Activated naive CD4-positive, alpha-beta T cell treated with Interleukin-2 at 50 U/mL for 16 hours (primary cell): ENCODE measurements around the gene REV3L.
"Not testable (repeated sequence)": the region's sequence is repeated elsewhere in the genome, so short reads cannot be mapped to it uniquely, and the experiment has no call there.

ENCODE experiments used
- DNase-seq: peaks from one replicate; pipeline ENCODE4 v3.0.0-alpha.2; 2020

Gene REV3L

DNA sequence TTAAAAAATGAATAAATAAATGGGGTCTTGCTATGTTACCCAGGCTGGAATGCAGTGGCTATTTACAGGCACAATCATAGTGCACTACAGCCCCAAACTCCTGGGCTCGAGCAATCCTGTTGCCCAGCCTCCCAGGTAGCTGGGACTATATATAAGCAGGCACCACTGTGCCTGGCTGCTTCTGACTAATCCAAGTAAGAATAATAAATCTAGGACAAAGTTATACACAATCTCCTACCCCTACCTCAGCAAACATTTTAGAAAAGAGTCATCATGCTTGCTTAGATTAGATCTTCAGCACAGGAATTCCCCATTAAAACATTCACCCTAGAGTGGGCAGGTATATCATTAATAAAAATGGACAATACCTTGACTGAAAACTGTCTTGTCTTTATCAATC lies 124.6 kb downstream of the REV3L start:
- no peak for DNase-seq

DNA sequence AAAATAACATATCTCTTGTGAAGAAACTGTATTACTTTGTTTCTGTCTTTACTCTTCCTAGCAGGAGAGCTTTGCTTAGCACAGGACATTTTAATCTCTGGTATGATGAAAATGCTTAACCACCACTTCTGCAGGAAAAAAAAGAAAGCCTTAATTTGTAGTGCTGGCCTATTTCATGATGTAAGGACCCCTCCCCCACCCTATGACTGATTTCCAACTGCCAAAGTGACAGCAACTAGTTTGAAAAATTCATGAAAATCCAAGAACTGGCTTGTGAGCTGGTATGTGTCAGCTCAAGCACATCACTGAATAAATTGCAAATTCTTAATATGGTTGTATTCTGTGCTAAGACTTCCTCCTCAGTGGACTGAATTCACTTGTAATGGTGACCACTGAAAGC lies 125.3 kb downstream of the REV3L start:
- no peak for DNase-seq

DNA sequence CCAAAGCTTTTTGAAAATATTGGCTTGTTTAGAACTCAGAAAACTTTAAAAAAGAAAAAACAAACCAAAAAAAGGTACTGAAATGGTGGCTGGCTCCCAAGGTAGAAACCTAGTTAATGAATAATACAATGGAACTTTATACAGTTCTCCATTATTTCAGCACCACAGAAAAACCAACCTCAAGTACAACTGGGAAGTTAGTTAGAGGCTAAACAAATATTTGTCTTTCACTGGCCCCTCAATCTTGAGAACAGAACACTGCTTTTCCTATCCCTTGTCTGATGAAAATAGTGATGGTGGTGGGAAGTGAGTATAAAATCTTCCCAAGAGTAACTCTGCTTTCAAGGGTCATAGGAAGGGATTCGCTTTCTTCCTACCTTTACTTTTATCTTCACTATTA lies 126.5 kb downstream of the REV3L start:
- DNase-seq: no peak

DNA sequence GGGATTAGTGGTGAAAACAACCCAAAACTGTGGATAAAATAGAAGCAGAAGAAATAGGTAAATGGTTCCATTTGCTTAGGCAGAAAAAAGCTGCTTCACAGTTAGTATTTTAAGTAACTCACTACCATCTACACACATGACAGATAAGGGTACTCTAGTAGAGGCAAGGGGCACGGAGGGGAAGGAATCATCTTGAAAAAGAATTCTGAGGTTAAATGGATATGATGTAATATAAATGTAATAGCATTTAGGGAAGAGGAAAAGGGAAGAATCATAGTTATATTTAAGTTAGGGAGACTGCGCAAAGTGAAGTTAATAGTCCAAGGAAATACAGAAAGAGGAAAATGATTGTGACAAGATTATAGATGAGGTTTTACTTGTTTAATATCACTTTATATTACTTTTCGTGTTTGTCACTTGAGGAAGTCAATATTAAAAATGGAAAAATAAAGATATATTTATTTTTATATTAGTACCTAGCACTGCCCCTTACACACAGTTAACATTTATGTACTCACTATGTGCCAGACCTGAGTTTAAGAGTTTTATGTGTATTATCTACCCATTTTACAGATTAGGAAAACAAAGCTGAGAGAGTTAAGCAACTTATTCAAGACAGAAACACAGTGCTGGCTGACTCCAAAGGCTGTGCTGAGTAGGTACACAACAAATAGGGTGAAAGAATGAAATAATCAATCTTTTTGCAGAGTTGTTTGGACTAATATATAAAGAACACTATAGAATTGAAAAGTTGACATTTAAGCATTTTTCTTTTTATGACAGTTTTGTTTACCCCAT lies 128.1 kb downstream of the REV3L start:
- DNase-seq: no peak

DNA sequence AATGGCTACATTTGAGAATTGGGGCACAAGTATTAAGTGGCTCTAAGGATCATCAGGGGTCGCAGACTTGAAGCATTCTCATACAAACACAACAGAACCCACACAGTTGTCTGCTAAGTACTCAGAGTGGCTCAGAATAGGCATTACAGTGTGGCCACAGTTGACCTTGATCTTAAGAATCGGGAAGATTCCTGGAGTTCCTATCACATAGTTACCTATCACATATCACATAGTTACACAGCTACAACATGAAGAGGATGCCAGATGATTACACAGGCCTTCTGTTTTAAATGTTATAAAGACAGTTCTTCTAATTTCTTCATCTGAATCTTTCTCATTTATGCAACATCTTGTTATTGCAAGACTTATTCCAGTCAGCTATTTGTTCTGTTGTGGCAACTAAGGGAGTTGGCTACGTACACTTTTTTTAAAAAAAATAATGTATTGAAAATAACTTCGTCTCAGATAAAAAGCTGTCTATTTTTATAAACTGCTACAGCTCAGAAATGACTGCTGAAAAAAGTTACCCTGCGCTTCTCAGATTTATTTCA lies 129.0 kb downstream of the REV3L start:
- no peak for DNase-seq

DNA sequence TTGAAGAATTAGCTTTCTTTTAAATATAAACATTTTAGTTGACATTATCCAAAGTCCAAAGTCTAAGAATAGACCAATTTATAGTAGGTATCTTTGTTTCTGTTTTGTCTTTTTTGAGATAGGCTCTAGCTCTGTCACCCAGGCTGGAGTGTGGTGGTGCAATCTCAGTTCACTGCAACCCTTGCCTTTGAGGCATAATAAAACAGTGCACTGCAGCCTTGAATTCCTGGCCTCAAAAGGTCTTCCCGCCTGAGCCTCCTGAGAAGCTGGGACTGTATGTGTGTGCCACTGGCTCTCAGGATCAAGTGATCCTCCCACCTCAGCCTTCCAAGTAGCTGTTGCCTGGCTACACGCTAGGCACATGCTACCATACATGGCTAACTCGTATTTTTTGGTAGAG lies 135.4 kb downstream of the REV3L start:
- no peak for DNase-seq

DNA sequence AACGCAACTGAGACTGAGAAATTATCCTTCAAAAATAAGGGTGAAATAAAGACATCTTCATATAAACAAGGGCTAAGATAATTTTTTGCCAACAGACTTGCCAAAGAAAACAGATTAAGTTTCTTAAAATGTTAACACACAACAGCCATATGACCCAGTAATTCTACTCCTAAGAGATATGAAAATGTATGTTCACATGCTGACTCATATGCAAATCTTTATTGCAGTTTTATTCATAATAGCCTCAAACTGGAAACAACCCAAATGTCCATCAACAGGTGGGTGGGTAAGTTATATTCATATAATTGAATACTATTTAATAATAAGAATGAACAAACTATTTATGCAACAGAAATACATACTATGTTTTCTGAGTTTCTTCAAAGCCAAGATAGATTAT lies 140.1 kb downstream of the REV3L start:
- no peak for DNase-seq

DNA sequence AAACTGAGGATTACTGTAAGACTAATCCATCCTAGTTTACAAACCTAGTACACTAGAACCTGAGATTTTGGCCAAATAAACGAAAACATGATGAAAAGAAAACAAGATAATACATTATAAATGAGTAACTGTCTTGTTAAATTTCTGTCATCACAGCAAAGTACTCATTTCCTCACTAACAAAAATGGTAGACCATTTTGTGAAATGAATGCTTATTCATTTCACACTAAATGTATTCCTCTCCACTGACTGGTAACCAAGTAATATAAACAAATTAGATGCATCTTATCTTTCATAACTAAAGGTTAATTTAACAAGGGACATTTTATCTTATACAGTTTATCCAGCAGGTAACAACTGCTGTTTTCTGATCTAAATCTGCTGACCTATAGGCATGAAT lies 143.7 kb downstream of the REV3L start:
- DNase-seq: no peak

DNA sequence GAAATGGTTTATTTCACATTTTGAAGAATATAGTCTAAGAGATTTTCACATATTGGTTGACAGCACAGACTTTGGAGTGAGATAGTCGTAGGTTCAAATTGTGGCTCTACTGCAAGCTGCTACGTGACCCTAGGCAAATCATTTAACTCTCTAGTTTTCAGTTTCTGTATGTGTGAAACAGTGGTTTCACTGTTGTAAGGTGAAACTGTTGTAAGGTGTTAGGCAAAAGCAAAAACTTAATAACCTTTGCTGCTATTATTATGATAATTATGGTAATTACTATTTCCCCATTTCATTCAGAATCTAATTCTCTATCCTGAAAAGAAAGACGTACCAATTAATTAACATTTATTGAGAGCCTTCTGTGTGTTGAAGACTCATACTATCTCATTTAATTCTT lies 144.2 kb downstream of the REV3L start:
- no peak for DNase-seq

DNA sequence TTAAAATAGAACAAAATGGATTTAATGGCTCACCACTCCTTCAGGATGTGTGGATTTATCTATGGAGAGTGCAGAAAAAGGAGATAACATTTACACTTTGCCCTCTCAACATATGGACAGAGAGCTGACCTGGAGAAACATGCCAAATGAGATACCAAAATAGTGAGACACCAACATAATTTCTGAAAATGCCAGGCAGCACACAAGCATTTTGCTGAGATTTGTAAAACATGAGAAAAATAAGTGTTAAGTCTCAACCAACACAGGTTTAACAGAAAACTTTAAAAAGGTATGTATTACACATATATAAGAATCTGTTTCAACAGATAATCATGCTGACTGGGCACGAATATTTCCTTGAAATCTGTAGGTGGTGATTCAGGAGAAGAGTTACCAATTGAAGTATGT lies 145.2 kb downstream of the REV3L start:
- no peak for DNase-seq

DNA sequence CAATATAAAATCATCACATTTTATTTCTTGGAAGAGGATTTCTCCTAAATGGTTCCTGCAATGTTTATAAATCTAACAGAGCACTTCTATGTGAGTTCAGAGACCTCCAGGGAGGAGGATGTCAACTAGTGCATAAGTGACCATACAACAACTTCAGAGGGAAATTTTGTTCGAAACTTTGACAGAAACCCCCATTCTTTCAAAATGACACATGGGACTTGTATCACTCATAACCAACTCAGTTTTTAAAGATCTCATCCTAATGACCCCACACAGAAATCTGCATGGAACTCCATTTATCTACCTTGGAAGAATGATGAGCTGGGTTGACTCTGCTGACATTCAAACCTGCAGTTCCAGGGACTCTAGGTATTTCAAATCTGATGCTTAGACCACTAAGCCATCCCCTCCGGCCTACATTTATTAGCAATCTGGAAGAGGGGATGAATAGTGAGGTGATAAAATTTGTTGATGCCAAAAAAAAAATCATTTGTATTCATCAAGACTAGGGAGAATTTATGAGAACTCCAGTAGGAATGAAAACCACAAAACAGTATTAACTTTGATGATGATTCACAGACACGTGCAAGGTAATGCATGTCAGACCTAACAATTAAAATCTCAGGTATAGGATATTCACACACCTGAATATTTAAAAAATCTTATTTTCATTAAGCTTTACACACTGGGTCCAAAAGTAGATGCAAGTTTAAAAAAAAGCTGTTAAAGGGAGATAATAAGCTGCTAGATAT lies 153.0 kb downstream of the REV3L start:
- DNase-seq: no peak

DNA sequence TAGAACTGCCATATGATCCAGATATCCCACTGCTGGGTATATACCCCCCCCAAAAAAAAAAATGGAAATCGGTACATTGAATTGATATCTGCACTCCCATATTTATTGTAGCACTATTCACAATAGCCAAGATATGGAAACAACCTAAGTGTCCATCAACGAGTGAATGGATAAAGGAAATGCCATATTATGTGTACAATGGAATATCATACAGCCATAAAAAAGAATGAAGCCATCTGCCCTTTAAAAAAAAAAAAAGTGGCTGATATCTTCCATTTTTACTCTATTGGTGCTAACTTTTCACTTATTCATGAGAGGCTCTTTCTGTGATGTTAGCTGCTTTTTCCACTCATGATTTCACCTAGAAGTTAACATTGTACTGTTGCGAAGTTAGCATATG lies 156.5 kb downstream of the REV3L start:
- no peak for DNase-seq

DNA sequence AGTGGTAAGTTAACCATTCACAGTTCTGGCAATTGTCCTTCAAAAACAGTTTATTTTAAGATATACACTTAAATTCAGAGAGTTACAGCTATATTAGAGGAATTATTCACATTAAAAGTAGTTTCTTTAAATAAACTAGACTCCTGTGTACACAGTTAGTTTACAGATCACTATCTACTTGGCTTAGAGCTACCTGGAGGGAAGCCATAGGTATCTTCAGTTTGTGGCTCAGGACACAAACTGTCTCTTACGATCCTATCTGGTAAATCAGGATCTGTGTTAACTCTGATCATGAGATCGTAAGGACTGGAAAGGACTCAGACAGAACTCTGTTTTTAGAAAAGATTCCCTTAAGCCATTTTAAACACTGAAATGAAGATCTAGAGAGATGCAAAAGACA lies 160.9 kb downstream of the REV3L start:
- no peak for DNase-seq

DNA sequence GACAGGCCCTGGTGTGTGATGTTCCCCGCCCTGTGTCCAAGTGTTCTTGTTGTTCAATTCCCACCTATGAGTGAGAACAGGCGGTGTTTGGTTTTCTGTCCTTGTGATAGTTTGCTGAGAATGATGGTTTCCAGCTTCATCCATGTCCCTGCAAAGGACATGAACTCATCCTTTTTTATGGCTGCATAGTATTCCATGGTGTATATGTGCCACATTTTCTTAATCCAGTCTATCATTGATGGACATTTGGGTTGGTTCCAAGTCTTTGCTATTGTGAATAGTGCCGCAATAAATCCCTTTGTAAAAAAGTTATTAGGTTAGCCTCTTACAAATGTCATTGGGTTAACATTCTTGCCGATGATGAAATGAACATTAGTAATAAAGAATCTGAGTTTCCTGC lies 175.1 kb downstream of the REV3L start:
- not testable (repeated sequence) for DNase-seq

DNA sequence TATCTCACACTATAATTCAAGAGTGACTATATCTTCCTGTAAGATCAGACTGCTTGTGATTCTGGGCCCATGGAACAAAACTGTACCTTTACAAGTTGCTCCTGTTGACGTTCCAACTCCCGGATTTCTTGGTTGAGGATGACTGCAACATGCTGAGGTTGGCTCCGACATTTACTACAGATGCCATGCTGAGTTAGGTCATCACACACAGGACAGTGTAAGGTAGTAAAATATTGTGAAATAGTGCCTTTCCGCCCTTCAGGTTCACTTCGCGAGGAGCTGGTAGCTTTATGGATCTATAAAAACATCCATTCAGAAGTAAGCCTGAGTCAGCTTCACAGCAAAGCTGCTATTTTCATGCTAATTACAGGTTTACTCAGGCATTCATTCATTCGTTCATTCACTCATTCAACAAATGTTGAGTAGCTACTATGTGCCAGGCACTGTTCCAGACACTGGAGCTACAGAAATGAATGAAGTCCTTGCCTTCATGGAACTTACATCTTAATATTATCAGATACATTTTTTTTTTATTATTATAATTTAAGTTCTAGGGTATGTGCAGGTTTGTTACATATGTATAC lies 175.7 kb downstream of the REV3L start:
- DNase-seq: no peak

DNA sequence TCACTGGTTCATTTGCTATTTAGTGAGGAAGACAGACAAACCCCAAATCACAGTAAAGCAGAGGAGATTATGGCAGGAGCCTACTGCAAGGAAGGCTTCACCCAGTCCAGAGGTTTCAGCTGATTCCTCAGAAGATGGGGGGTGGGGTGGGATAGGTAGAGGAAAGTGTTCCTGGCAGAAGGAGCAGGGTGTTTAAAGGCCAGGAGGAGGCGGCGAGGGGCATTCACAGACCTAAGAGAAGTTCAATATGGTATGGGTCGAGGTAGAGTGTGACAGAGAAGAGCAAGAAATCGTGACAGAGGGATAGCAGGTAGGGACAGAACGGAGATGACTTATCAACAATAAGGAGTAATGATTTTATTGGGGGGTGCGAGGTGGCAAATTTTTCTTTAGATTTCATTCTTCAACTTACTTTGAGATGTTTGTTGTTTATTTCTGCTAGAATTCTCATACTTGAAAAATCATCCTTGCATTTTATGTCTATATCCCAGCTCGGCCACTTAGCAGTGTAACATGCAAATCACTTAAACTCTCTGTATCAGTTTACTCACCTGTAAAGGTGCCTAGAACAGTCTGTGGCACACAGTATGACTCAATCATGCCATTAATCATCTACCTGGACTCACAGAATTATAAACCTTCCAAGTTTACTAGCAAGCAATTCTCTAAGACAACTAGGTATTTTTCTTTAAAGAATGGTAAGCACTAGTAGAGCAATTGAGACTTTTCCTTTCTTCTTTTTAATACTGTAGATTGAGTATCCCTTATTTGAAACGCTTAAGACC lies 176.7 kb downstream of the REV3L start:
- no peak for DNase-seq

DNA sequence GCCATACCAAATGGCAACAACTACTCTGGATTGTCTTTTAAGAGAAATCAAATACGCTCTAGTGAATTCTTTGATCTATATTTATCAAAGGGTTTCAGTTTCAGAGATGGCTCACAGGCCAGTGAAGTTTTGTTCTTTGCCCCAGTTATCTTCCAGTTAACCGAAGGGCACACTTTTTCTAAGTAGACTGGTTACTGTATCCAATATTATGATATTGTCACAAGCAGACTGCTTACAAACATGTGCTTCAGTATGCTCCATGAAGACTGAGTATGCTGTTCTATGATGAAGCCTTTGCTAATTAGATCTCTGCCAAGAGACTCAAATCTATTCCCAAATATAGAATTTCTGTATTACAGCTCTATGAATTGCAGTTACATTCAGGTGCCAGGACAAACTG lies 181.1 kb downstream of the REV3L start:
- DNase-seq: no peak

DNA sequence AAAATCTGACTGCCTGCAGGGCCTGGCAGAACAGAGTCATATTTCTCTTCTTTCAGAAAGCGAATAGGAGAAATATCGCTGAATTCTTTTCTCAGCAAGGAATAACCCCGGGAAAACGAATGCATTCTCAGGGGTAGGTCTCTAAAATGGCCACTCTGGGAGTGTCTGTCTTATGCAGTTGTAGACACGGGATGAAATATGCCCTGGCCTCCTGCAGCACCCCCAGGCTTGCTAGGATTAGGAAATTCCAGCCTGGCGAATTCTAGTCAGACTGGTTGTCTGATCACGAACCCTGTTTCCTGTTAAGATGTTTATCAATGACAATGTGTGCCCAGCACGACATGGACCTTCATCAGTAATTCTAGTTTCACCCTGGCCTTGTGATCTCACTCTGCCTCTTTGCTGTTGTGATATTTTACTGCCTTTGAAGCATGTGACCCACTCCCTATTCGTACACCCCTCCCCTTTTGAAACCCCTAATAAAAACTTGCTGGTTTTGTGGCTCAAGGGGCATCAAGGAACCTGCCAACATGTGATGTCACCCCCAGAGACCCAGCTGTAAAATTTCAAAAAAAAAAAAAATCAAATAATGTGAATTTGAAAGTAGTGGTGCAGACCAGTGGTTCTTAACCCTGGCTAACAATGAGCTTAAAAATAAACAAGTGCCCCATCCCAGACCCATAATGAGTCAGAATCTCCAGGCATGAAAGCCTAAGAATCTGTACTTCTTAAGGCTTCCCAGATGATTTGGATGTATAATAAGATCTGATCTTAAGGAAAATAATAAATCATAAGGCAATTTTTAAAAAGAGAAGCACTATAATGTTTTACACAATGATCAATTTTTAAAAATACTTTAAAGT lies 181.8 kb downstream of the REV3L start:
- not testable (repeated sequence) for DNase-seq

DNA sequence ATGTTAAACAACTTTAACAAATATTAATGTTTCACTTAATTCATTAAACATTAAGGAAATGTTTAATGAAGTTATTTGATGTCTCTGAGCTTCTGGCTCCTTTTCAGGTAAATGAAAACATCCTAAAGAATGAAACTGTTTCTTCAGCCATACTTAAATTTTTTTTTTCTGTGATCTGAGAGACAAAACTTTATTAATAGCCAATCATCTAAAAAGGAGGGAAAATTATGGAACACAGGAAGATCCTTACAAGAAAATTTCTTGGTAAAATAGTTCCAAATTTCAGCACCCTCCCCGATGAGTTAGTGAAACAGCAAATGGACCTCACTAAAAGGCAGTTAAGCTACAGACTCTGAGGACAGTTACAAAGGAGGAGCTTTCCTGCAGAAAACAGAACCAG lies 185.2 kb downstream of the REV3L start:
- no peak for DNase-seq

DNA sequence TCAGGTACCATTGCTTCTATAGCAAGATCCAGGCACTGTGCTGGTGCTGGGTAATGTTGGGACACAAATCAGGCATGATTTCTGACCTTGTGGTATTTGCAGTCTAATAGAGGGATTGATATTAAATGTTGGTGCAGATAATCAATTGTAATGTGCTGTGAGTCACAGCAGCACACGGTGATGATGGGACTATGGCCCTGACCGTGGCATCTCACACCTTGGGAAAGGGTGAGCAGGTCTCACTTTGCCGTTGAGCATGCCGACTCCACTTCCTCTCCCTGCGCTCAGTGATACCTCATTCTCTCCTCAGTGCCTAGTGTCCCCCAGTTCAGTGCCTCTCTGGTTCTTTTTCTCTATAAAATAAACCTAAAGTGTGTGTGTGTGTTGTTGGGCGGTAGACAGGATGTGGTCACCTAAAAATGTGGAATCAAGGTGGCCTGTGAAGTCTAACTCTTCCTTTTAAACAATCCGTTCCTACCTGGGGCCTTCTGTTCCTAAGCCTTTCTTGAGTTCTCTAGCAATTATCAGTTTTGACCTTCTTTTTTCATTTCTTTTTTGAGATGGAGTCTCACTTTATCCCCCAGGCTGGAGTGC lies 188.5 kb downstream of the REV3L start:
- DNase-seq: no peak
